AG10803 (cell line): ENCODE data around the gene GJB5.

Experiments
- DNase-seq: peaks from one replicate; pipeline ENCODE4 v3.0.0; 2010; ENCODE audit warnings: low read depth
- H3K4me3 ChIP-seq: 2 replicates; pipeline ENCODE4 v1.5.1; 2011; ENCODE audit warnings: mild to moderate bottlenecking, low read length, control low read depth
- TF ChIP-seq, protein P1 (sequence below): conservative IDR thresholded peaks from 2 replicates; pipeline ENCODE4 v1.5.1; 2011; ENCODE audit warnings: mild to moderate bottlenecking, low read length, control low read depth, inconsistent platforms

GJB5 gene

DNA sequence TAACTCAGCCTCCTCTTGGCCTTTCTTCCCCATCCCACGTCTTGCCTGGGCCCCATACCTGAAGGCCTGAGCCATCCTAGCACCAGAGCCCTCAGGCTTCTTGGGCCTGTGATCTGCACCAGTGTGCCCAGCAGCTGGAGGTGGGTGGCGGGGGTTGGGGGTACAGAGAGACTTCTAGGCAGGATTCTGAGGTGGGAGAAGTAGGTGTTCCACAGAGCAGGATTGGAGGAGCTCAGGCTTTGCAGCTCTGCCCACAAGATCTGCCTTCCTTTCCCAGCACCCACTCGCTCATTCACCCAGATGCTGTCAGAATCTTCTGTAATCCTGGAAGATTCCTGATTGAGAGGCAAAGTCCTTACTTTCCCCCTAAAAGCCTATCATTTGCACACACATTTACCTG is 10.0 kb upstream of the GJB5 start:
- TF ChIP-seq, protein P1, sequence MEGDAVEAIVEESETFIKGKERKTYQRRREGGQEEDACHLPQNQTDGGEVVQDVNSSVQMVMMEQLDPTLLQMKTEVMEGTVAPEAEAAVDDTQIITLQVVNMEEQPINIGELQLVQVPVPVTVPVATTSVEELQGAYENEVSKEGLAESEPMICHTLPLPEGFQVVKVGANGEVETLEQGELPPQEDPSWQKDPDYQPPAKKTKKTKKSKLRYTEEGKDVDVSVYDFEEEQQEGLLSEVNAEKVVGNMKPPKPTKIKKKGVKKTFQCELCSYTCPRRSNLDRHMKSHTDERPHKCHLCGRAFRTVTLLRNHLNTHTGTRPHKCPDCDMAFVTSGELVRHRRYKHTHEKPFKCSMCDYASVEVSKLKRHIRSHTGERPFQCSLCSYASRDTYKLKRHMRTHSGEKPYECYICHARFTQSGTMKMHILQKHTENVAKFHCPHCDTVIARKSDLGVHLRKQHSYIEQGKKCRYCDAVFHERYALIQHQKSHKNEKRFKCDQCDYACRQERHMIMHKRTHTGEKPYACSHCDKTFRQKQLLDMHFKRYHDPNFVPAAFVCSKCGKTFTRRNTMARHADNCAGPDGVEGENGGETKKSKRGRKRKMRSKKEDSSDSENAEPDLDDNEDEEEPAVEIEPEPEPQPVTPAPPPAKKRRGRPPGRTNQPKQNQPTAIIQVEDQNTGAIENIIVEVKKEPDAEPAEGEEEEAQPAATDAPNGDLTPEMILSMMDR: no peak
- no peak overlapping the region for H3K4me3 ChIP-seq
- DNase-seq: no peak

GRCh38 chr1:34745666-34746065 is 9.2 kb upstream of the GJB5 start:
- no peak for DNase-seq
- TF ChIP-seq, protein P1: no peak
- no peak overlapping the region for H3K4me3 ChIP-seq

- no peak for DNase-seq
- TF ChIP-seq, protein P1: no peak
- no peak overlapping the region for H3K4me3 ChIP-seq
These were observed 8.7 kb upstream of the GJB5 start for GRCh38 chr1:34746101-34746500.

- DNase-seq: no peak
- H3K4me3 ChIP-seq: no peak overlapping the region
- TF ChIP-seq, protein P1: no peak
These were observed 7.8 kb upstream of the GJB5 start for GRCh38 chr1:34746785-34747637.

DNA sequence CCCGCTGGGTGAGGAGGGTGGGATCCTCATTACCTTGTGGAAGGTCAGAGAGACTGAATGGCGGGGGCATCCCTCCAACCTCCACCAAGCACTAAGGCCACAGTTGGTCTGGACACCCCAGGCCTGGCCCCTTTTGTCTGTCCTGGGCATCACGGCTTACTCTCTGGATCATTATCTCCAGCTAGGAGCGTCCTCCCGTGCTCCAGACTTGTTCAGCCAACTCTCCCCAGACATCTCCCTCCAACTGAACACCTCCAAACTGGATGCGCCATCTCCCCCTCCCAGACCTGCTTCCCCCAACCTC is 7.3 kb upstream of the GJB5 start:
- TF ChIP-seq, protein P1: no peak
- no peak overlapping the region for H3K4me3 ChIP-seq
- no peak for DNase-seq

GRCh38 chr1:34749992-34750391 is 4.9 kb upstream of the GJB5 start:
- no peak overlapping the region for H3K4me3 ChIP-seq
- TF ChIP-seq, protein P1: no peak
- no peak for DNase-seq

DNA sequence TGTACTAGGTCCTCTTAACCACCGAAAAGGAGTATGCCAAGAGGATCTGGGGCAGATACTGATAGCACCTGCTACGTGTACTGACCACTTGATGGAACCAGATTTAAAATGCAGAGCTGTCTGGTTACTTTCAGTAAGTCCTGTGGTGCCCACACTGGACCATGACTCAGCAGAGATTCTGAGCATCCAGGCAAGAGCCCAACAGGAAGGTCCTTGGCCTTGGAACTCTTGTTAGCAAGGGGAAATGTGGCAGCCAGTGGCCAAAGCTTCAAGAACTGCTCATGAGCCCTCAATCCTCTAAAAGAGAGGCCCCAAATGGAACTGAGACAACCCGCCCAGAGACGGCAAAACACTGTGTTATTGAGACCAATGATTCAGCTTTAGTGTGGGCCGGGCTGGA is 4.2 kb upstream of the GJB5 start:
- no peak overlapping the region for H3K4me3 ChIP-seq
- TF ChIP-seq, protein P1: no peak
- no peak for DNase-seq
